Loucy (cell line): ENCODE measurements around the gene LRRIQ1.

Source experiments
- H2AFZ ChIP-seq: fragments of 200-600 bp; sonication (generic); 2 replicates; pipeline ENCODE4 v1.6.0; 2016; ENCODE audit warnings: antibody characterized with exemption, mild to moderate bottlenecking, low read length, moderate library complexity
- H3F3A ChIP-seq: fragments of 200-600 bp; 2 replicates; pipeline ENCODE4 v1.6.0; 2016; ENCODE audit warnings: antibody characterized with exemption, low read depth, mild to moderate bottlenecking
- H3K27me3 ChIP-seq: fragments of 200-600 bp; sonication (generic); 2 replicates; pipeline ENCODE4 v1.6.1; 2014; ENCODE audit warnings: low read length, mild to moderate bottlenecking; ENCODE audit not compliant: insufficient read depth, poor library complexity, severe bottlenecking
- H3K36me3 ChIP-seq: fragments of 200-600 bp; sonication (generic); 2 replicates; pipeline ENCODE4 v1.6.1; 2016; ENCODE audit warnings: low read length; ENCODE audit not compliant: insufficient read depth
- H3K4me1 ChIP-seq: fragments of 200-600 bp; sonication (generic); 2 replicates; pipeline ENCODE4 v1.5.1; 2014; ENCODE audit warnings: low read length, mild to moderate bottlenecking; ENCODE audit not compliant: insufficient read depth, poor library complexity, severe bottlenecking
- H3K4me2 ChIP-seq: fragments of 200-600 bp; sonication (generic); 2 replicates; pipeline ENCODE4 v1.6.0; 2014; ENCODE audit warnings: antibody characterized with exemption, low read length, low read depth, mild to moderate bottlenecking; ENCODE audit not compliant: poor library complexity, severe bottlenecking
- H3K4me3 ChIP-seq: fragments of 200-600 bp; sonication (generic); 2 replicates; pipeline ENCODE4 v1.5.1; 2014; ENCODE audit warnings: low read length, mild to moderate bottlenecking, mixed read lengths; ENCODE audit not compliant: poor library complexity, severe bottlenecking
- H3K79me2 ChIP-seq: fragments of 200-600 bp; sonication (generic); 2 replicates; pipeline ENCODE4 v1.6.1; 2014; ENCODE audit warnings: low read length; ENCODE audit not compliant: insufficient read depth
- H3K9ac ChIP-seq: fragments of 200-600 bp; sonication (generic); 2 replicates; pipeline ENCODE4 v1.6.0; 2014; ENCODE audit warnings: mild to moderate bottlenecking, low read depth, low read length, moderate library complexity; ENCODE audit not compliant: poor library complexity, severe bottlenecking
- H3K9me2 ChIP-seq: fragments of 200-600 bp; sonication (generic); replicated peaks from 2 replicates; pipeline ENCODE4 v1.6.1; 2016; ENCODE audit warnings: low read depth, low read length, mixed read lengths
- H3K9me3 ChIP-seq: fragments of 200-600 bp; sonication (generic); 2 replicates; pipeline ENCODE4 v1.6.1; 2014; ENCODE audit warnings: mild to moderate bottlenecking, antibody characterized with exemption, low read length, low read depth; ENCODE audit not compliant: insufficient read depth
- H4K20me1 ChIP-seq: fragments of 200-600 bp; sonication (generic); 2 replicates; pipeline ENCODE4 v1.6.0; 2014; ENCODE audit warnings: antibody characterized with exemption, low read length, mild to moderate bottlenecking; ENCODE audit not compliant: insufficient read depth, poor library complexity, severe bottlenecking
- CTCF ChIP-seq: fragments of 200-600 bp; sonication (generic); conservative IDR thresholded peaks from 2 replicates; pipeline ENCODE4 v1.5.1; 2014; ENCODE audit warnings: mild to moderate bottlenecking, antibody characterized with exemption, low read length
- EZH2phosphoT487 ChIP-seq: fragments of 200-600 bp; IDR thresholded peaks from 2 replicates; pipeline ENCODE4 v1.6.1; 2018; ENCODE audit warnings: antibody characterized with exemption, mild to moderate bottlenecking, moderate library complexity, borderline replicate concordance

The LRRIQ1 gene

GRCh38 chr12:85085066-85085465, 48.9 kb downstream of the LRRIQ1 start:
- H4K20me1 ChIP-seq: no peaks in the 10 kb centered on the region
- H3K79me2 ChIP-seq: no peaks in the 10 kb centered on the region
- no peak overlapping the region for H2AFZ ChIP-seq
- TF ChIP-seq EZH2phosphoT487: no peak
- TF ChIP-seq CTCF: no peak
- H3K27me3 ChIP-seq: no peaks in the 10 kb centered on the region
- no peaks in the 10 kb centered on the region for H3K4me1 ChIP-seq
- H3K4me2 ChIP-seq: no peak overlapping the region
- H3K9me2 ChIP-seq: no peaks in the 10 kb centered on the region
- H3K9ac ChIP-seq: no peak overlapping the region
- no peak overlapping the region for H3K4me3 ChIP-seq
- no peaks in the 10 kb centered on the region for H3K36me3 ChIP-seq
- no peaks in the 10 kb centered on the region for H3K9me3 ChIP-seq
- H3F3A ChIP-seq: no peaks in the 10 kb centered on the region

- Histone ChIP-seq H3K4me3 (no peak overlapping the region), H3K9ac (no peak overlapping the region), H3K9me3 (no peaks in the 10 kb centered on the region), H3K9me2 (no peaks in the 10 kb centered on the region), H3K27me3 (no peaks in the 10 kb centered on the region), H3K36me3 (no peaks in the 10 kb centered on the region), H3F3A (no peaks in the 10 kb centered on the region), H2AFZ (no peak overlapping the region), H4K20me1 (no peaks in the 10 kb centered on the region), H3K4me1 (no peaks in the 10 kb centered on the region), H3K4me2 (no peak overlapping the region), H3K79me2 (no peaks in the 10 kb centered on the region)
- no peak for TF ChIP-seq CTCF
- TF ChIP-seq EZH2phosphoT487: no peak
These were observed 53.6 kb downstream of the LRRIQ1 start for GRCh38 chr12:85089792-85090191.

DNA sequence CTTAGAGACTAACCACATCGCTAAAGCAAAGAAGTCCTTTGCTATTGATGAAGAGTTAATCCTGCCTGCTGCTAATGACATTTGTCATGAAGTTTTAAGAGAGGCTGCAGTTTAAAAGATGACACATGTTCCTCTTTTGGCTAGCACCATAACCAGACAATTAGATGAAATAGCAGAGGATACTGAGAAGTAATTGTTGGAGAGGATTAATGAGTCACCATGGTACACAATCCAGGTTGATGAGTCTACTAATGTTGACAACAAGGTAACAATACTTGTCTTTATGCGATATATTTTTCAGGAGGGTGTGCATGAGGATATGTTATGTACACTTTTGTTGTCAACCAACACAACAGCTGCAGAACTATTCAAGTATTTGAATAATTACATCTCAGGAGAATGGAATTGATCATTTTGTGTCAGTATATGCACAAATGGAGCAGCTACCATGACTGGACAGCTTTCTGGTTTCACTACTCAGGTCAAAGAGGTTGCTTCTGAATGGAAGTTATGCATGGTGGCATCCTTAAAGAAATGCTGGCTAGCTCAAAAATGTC, 56.7 kb downstream of the LRRIQ1 start:
- H3K79me2 ChIP-seq: no peaks in the 10 kb centered on the region
- H3F3A ChIP-seq: no peaks in the 10 kb centered on the region
- H3K4me1 ChIP-seq: no peaks in the 10 kb centered on the region
- no peaks in the 10 kb centered on the region; the same call in 1 of the 2 replicates for H3K9me2 ChIP-seq
- H3K9me3 ChIP-seq: no peaks in the 10 kb centered on the region
- H3K9ac ChIP-seq: no peak overlapping the region
- no peaks in the 10 kb centered on the region for H3K27me3 ChIP-seq
- H3K4me3 ChIP-seq: no peak overlapping the region
- no peaks in the 10 kb centered on the region for H3K36me3 ChIP-seq
- no peak for TF ChIP-seq EZH2phosphoT487
- TF ChIP-seq CTCF: no peak
- no peak overlapping the region for H2AFZ ChIP-seq
- no peak overlapping the region for H3K4me2 ChIP-seq
- H4K20me1 ChIP-seq: no peaks in the 10 kb centered on the region
